GM21390 (cell line): ENCODE results near the gene ABLIM2.

Source experiments
- ATAC-seq: cut with Tn5 transposase; IDR thresholded peaks from one replicate; pipeline ENCODE4 v1.9.1; 2021; ENCODE audit not compliant: unreplicated experiment

The ABLIM2 gene

GRCh38 chr4:8073206-8073863 is 85.3 kb downstream of the ABLIM2 start:
- ATAC-seq, result no peak

- ATAC-seq, result no peak
These were observed 86.2 kb downstream of the ABLIM2 start for GRCh38 chr4:8072235-8072968.

GRCh38 chr4:8071766-8072165 is 86.8 kb downstream of the ABLIM2 start:
- no peak for ATAC-seq

- ATAC-seq, result no peak
These were observed 87.6 kb downstream of the ABLIM2 start for GRCh38 chr4:8070736-8071718.

GRCh38 chr4:8069102-8069752 is 89.4 kb downstream of the ABLIM2 start:
- no peak for ATAC-seq

GRCh38 chr4:8067945-8068896 is 90.4 kb downstream of the ABLIM2 start:
- ATAC-seq, result no peak

GRCh38 chr4:8067274-8067936 is 91.2 kb downstream of the ABLIM2 start:
- ATAC-seq, result no peak

- no peak for ATAC-seq
These were observed 92.2 kb downstream of the ABLIM2 start for GRCh38 chr4:8066336-8066931.

GRCh38 chr4:8063974-8064563 is 94.5 kb downstream of the ABLIM2 start:
- ATAC-seq, result no peak

GRCh38 chr4:8061573-8061972 is 97.0 kb downstream of the ABLIM2 start:
- no peak for ATAC-seq

GRCh38 chr4:8061145-8061544 is 97.5 kb downstream of the ABLIM2 start:
- no peak for ATAC-seq

- no peak for ATAC-seq
These were observed 98.0 kb downstream of the ABLIM2 start for GRCh38 chr4:8060632-8061031.

GRCh38 chr4:8058031-8058479 is 100.6 kb downstream of the ABLIM2 start:
- no peak for ATAC-seq

GRCh38 chr4:8055206-8055605 is 103.4 kb downstream of the ABLIM2 start:
- no peak for ATAC-seq

- no peak for ATAC-seq
These were observed 104.7 kb downstream of the ABLIM2 start for GRCh38 chr4:8053688-8054449.

GRCh38 chr4:8052160-8052691 is 106.4 kb downstream of the ABLIM2 start:
- no peak for ATAC-seq

- no peak for ATAC-seq
These were observed 107.0 kb downstream of the ABLIM2 start for GRCh38 chr4:8051644-8052043.
